Inflammatory macrophage treated with lipopolysaccharide for 4 hours (primary cell): ENCODE data around the gene HNRNPM.
"Not testable (repeated sequence)": the region's sequence is repeated elsewhere in the genome, so short reads cannot be mapped to it uniquely, and the experiment has no call there.

Source experiments
- DNase-seq: peaks from one replicate; pipeline ENCODE4 v3.0.0-alpha.2; 2020

The HNRNPM gene

GRCh38 chr19:8429044-8429443 is 15.7 kb upstream of the HNRNPM start:
- no peak for DNase-seq

GRCh38 chr19:8429826-8430225 is 14.9 kb upstream of the HNRNPM start:
- DNase-seq = no peak

- DNase-seq = no peak
Measured at GRCh38 chr19:8430650-8431049, 14.1 kb upstream of the HNRNPM start.

- no peak for DNase-seq
Measured at GRCh38 chr19:8438236-8438635, 6.5 kb upstream of the HNRNPM start.

- DNase-seq = no peak
Measured at GRCh38 chr19:8441725-8442544, 2.8 kb upstream of the HNRNPM start.

- DNase-seq = not testable (repeated sequence)
Measured at GRCh38 chr19:8444140-8444676, 567 bp upstream of the HNRNPM start.

- peak; percentile 52 for DNase-seq
Measured at GRCh38 chr19:8445488-8446001, 770 bp downstream of the HNRNPM start.

- peak; percentile 74 for DNase-seq
Measured at GRCh38 chr19:8446061-8446709, 1.4 kb downstream of the HNRNPM start.

GRCh38 chr19:8449830-8450229 is 5.1 kb downstream of the HNRNPM start:
- DNase-seq = no peak

- DNase-seq = no peak
Measured at GRCh38 chr19:8451377-8451776, 6.6 kb downstream of the HNRNPM start.

GRCh38 chr19:8451885-8452284 is 7.1 kb downstream of the HNRNPM start:
- DNase-seq = no peak

- DNase-seq = no peak
Measured at GRCh38 chr19:8452446-8453123, 7.8 kb downstream of the HNRNPM start.

GRCh38 chr19:8453616-8454015 is 8.8 kb downstream of the HNRNPM start:
- DNase-seq = no peak

- no peak for DNase-seq
Measured at GRCh38 chr19:8454218-8454617, 9.4 kb downstream of the HNRNPM start.

GRCh38 chr19:8455018-8455417 is 10.2 kb downstream of the HNRNPM start:
- no peak for DNase-seq

GRCh38 chr19:8456064-8456463 is 11.3 kb downstream of the HNRNPM start:
- no peak for DNase-seq

- no peak for DNase-seq
Measured at GRCh38 chr19:8457209-8457608, 12.4 kb downstream of the HNRNPM start.

GRCh38 chr19:8457827-8458226 is 13.1 kb downstream of the HNRNPM start:
- no peak for DNase-seq

GRCh38 chr19:8458380-8458779 is 13.6 kb downstream of the HNRNPM start:
- no peak for DNase-seq

GRCh38 chr19:8459095-8459494 is 14.3 kb downstream of the HNRNPM start:
- DNase-seq = no peak

GRCh38 chr19:8459520-8460270 is 14.9 kb downstream of the HNRNPM start:
- no peak for DNase-seq

- no peak for DNase-seq
Measured at GRCh38 chr19:8460516-8461298, 15.9 kb downstream of the HNRNPM start.
